Measurements from ENCODE around the gene GARRE1. TPM values are rescaled to one million over a fixed set of nuclear protein-coding genes. Genes with fewer than 3 reads are reported as not detected.

Gene GARRE1
- total RNA-seq, 1 donor from 2014 or later: 20.9 TPM

GRCh38 chr19:34300962-34301361 lies 46.6 kb downstream of the GARRE1 start:
- H3K4me3 ChIP-seq: no peak overlapping the region
- H3K27me3 ChIP-seq (ENCODE audit: low read depth): no peaks in the 10 kb centered on the region
- no peak for TF ChIP-seq CTCF (IDR thresholded peaks at IDR 0.05; ENCODE audit: borderline replicate concordance)
- no peak for DNase-seq
- H3K9me3 ChIP-seq (replicated peaks): no peaks in the 10 kb centered on the region
- H3K27ac ChIP-seq (replicated peaks): no peak overlapping the region
- H3K36me3 ChIP-seq: peaks cover 44% of the 10 kb centered on the region
- H3K4me1 ChIP-seq: peaks cover 24% of the 10 kb centered on the region
- intact Hi-C loops (cut with micrococcal nuclease): no loop called here

Other genes with a start within 250 kb of the GARRE1 start
- 65.4 TPM for gene LSM14A, start 82.0 kb upstream of the GARRE1 start, total RNA-seq
- gene GPI, start 110.6 kb downstream of the GARRE1 start, total RNA-seq: 473 TPM
- 12.8 TPM for gene PDCD2L, start 149.8 kb downstream of the GARRE1 start, total RNA-seq
- 44.0 TPM for gene UBA2, start 173.8 kb downstream of the GARRE1 start, total RNA-seq
- gene WTIP, start 227.2 kb downstream of the GARRE1 start, total RNA-seq: 19.5 TPM

Data from left ventricle myocardium inferior (tissue), 1 donor.